MM.1S (cell line): ENCODE measurements around the gene LEPROT.

Experiments used
- EZH2 ChIP-seq: fragments of 300-600 bp; sonication (generic); optimal IDR thresholded peaks from 2 replicates; pipeline ENCODE3; 2017; ENCODE audit warnings: low read depth, mild to moderate bottlenecking, antibody characterized with exemption, low read length, mixed read lengths
- EZH2phosphoT487 ChIP-seq: fragments of 300-600 bp; sonication (generic); IDR thresholded peaks from 2 replicates; pipeline ENCODE4 v1.6.1; 2018; ENCODE audit warnings: antibody characterized with exemption, low read length
- TF ChIP-seq, protein P1 (sequence below): fragments of 300-600 bp; sonication (generic); IDR thresholded peaks from 2 replicates; pipeline ENCODE4 v1.5.1; 2016; ENCODE audit warnings: antibody characterized with exemption, low read length, mixed read lengths

DNA sequence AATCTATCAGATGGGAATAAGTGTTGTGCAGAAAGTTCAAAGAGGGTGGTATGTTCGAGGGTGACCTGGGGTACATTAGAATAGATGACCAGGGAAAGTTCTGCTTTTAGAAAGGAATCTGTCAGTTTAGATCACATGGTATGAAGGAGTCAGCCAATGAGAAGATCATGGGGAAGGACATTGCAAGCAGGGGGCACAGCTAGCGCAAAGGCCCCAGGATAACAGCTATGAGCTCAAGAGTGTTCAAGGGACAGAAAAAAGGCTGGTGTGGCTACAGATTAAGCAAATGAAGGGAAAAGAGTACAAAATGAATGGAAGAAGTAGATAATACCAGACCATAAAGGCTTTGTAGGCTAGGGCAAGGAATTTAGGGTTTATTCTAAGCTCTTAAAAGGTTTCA is 8.6 kb downstream of the LEPROT start:
- TF ChIP-seq, protein P1, sequence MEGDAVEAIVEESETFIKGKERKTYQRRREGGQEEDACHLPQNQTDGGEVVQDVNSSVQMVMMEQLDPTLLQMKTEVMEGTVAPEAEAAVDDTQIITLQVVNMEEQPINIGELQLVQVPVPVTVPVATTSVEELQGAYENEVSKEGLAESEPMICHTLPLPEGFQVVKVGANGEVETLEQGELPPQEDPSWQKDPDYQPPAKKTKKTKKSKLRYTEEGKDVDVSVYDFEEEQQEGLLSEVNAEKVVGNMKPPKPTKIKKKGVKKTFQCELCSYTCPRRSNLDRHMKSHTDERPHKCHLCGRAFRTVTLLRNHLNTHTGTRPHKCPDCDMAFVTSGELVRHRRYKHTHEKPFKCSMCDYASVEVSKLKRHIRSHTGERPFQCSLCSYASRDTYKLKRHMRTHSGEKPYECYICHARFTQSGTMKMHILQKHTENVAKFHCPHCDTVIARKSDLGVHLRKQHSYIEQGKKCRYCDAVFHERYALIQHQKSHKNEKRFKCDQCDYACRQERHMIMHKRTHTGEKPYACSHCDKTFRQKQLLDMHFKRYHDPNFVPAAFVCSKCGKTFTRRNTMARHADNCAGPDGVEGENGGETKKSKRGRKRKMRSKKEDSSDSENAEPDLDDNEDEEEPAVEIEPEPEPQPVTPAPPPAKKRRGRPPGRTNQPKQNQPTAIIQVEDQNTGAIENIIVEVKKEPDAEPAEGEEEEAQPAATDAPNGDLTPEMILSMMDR: no peak
- no peak for TF ChIP-seq EZH2phosphoT487
- TF ChIP-seq EZH2: no peak
